ENCODE measurements around the gene RPL35A.

Gene RPL35A

DNA sequence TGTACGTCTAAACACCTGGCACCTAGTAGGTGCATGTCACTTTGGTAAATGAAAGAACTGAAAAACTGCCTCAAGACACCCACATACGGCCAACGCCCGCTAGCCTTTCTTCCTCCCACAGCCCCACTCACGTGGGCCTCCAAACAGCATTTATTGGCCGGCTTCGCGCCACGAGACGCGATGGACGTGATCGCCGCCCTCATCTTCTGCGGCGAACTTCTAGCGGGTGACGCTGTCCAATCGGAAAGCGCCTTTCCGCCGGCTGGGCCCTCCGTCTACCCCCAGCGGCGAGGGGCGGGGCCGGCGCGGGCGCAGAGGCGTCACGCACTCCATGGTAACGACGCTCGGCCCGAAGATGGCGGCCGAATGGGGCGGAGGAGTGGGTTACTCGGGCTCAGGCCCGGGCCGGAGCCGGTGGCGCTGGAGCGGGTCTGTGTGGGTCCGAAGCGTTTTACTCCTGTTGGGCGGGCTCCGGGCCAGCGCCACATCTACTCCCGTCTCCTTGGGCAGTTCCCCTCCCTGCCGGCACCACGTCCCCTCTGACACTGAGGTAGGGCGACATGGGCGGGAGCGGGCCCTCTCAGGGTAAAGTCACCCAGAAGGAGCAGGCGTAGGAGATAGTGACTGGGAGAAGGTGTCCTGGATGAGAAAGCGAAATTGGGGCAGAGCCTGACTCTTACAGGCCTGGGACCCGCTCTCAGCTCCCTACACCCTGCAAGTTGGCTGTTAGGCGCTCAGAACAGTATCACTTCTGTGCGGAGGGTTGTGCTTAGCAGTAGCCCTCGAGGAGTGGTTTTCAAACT, 10.1 kb downstream of the RPL35A start, which contains the start of gene LMLN:
Gene LMLN (plus strand): TSS at position 327 of the 803 bp plus-strand sequence. CDS start 29 bp downstream, at position 356.
- peak; percentile 91 for ATAC-seq
- no peak for TF ChIP-seq ZFP30 (CRISPR knock-in tag; IDR thresholded peaks at IDR 0.05)
- no peak for TF ChIP-seq BACH2 (CRISPR knock-in tag; IDR thresholded peaks at IDR 0.05; ENCODE audit: borderline replicate concordance)
- TF ChIP-seq OSR1 (CRISPR knock-in tag; IDR thresholded peaks at IDR 0.05): no peak
- TF ChIP-seq ISL1 (CRISPR knock-in tag; IDR thresholded peaks at IDR 0.05): no peak
- TF ChIP-seq ZNF70 (CRISPR knock-in tag; IDR thresholded peaks at IDR 0.05): no peak
- TF ChIP-seq ZC3H10 (CRISPR knock-in tag; IDR thresholded peaks at IDR 0.05): no peak
- TF ChIP-seq, protein P1, sequence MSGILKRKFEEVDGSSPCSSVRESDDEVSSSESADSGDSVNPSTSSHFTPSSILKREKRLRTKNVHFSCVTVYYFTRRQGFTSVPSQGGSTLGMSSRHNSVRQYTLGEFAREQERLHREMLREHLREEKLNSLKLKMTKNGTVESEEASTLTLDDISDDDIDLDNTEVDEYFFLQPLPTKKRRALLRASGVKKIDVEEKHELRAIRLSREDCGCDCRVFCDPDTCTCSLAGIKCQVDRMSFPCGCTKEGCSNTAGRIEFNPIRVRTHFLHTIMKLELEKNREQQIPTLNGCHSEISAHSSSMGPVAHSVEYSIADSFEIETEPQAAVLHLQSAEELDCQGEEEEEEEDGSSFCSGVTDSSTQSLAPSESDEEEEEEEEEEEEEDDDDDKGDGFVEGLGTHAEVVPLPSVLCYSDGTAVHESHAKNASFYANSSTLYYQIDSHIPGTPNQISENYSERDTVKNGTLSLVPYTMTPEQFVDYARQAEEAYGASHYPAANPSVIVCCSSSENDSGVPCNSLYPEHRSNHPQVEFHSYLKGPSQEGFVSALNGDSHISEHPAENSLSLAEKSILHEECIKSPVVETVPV (CRISPR knock-in tag; IDR thresholded peaks at IDR 0.05): no peak
- no peak for TF ChIP-seq CSDC2 (CRISPR knock-in tag; IDR thresholded peaks at IDR 0.05)
- TF ChIP-seq, protein P2, sequence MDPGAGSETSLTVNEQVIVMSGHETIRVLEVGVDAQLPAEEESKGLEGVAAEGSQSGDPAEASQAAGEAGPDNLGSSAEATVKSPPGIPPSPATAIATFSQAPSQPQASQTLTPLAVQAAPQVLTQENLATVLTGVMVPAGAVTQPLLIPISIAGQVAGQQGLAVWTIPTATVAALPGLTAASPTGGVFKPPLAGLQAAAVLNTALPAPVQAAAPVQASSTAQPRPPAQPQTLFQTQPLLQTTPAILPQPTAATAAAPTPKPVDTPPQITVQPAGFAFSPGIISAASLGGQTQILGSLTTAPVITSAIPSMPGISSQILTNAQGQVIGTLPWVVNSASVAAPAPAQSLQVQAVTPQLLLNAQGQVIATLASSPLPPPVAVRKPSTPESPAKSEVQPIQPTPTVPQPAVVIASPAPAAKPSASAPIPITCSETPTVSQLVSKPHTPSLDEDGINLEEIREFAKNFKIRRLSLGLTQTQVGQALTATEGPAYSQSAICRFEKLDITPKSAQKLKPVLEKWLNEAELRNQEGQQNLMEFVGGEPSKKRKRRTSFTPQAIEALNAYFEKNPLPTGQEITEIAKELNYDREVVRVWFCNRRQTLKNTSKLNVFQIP (CRISPR knock-in tag; IDR thresholded peaks at IDR 0.05; ENCODE audit: borderline replicate concordance, low read depth): no peak
- no peak for TF ChIP-seq ESRRG (CRISPR knock-in tag; IDR thresholded peaks at IDR 0.05)
- TF ChIP-seq GLIS3 (CRISPR knock-in tag; IDR thresholded peaks at IDR 0.05): no peak
- TF ChIP-seq TOX (CRISPR knock-in tag; IDR thresholded peaks at IDR 0.05; ENCODE audit: borderline replicate concordance): no peak
- no peak for TF ChIP-seq ZNF565 (CRISPR knock-in tag; conservative IDR thresholded peaks at IDR 0.05; ENCODE audit: low read depth)

DNA sequence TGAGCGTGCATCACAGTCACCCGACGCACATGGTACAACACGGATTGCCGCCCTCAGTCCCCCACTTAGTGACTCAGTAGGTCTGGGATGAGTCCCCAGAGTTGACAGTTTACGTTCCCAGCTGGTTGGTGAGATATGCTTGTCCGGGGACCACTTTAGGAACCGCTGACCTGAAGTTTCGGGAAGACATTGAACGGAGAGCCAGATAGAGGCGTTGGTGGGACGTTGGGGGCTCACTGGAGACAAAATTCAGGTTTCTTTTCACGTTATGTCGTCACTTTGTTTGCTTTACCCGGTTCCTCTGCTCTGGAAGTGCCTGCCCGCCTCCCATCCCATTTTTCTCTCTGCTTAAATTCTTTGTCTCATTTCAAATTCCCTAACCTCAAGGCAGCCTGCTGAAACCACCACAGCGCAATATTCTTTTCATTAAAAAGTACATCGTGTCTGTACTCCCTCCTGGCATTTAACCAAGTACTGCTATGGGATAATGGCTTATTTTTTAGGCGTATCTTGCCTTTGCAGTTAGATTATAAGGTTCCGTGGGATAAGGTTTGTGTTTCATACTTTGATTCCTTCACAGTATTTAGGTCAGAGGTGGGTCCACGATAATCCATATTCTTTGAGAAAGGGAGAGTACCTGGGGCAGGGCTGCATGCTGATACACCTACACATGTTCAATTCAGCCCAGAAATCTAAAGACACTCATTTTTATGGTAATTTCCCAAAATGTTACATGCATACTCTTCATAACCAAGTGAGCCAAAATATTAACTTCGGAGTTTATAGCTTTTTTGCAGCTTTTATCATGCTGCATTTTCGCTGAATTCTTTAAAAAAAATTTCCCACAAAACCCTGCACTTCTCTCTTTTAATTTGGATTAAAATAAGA, 10.9 kb downstream of the RPL35A start:
- ATAC-seq: 0 out of 3 replicates have a peak, but pooled peaks have one; percentile 0
- TF ChIP-seq ZC3H10 (CRISPR knock-in tag; IDR thresholded peaks at IDR 0.05) (no peak), TOX (CRISPR knock-in tag; IDR thresholded peaks at IDR 0.05; ENCODE audit: borderline replicate concordance) (no peak), ZNF8 (CRISPR knock-in tag; IDR thresholded peaks at IDR 0.05) (no peak), RARB (CRISPR knock-in tag; IDR thresholded peaks at IDR 0.05) (no peak), ISL1 (CRISPR knock-in tag; IDR thresholded peaks at IDR 0.05) (no peak), PPARA (CRISPR knock-in tag; IDR thresholded peaks at IDR 0.05; ENCODE audit: borderline replicate concordance) (no peak), CSDC2 (CRISPR knock-in tag; IDR thresholded peaks at IDR 0.05) (no peak), ZNF70 (CRISPR knock-in tag; IDR thresholded peaks at IDR 0.05) (no peak), BACH2 (CRISPR knock-in tag; IDR thresholded peaks at IDR 0.05; ENCODE audit: borderline replicate concordance) (no peak), ZFP3 (CRISPR knock-in tag; IDR thresholded peaks at IDR 0.05) (no peak), ESRRG (CRISPR knock-in tag; IDR thresholded peaks at IDR 0.05) (no peak), ZNF565 (CRISPR knock-in tag; conservative IDR thresholded peaks at IDR 0.05; ENCODE audit: low read depth) (no peak), ARNTL (CRISPR knock-in tag; IDR thresholded peaks at IDR 0.05; ENCODE audit: borderline replicate concordance, low read depth) (no peak), OSR1 (CRISPR knock-in tag; IDR thresholded peaks at IDR 0.05) (no peak)
- TF ChIP-seq, protein P3, sequence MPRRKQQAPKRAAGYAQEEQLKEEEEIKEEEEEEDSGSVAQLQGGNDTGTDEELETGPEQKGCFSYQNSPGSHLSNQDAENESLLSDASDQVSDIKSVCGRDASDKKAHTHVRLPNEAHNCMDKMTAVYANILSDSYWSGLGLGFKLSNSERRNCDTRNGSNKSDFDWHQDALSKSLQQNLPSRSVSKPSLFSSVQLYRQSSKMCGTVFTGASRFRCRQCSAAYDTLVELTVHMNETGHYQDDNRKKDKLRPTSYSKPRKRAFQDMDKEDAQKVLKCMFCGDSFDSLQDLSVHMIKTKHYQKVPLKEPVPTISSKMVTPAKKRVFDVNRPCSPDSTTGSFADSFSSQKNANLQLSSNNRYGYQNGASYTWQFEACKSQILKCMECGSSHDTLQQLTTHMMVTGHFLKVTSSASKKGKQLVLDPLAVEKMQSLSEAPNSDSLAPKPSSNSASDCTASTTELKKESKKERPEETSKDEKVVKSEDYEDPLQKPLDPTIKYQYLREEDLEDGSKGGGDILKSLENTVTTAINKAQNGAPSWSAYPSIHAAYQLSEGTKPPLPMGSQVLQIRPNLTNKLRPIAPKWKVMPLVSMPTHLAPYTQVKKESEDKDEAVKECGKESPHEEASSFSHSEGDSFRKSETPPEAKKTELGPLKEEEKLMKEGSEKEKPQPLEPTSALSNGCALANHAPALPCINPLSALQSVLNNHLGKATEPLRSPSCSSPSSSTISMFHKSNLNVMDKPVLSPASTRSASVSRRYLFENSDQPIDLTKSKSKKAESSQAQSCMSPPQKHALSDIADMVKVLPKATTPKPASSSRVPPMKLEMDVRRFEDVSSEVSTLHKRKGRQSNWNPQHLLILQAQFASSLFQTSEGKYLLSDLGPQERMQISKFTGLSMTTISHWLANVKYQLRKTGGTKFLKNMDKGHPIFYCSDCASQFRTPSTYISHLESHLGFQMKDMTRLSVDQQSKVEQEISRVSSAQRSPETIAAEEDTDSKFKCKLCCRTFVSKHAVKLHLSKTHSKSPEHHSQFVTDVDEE (CRISPR knock-in tag; IDR thresholded peaks at IDR 0.05): no peak
- TF ChIP-seq, protein P4, sequence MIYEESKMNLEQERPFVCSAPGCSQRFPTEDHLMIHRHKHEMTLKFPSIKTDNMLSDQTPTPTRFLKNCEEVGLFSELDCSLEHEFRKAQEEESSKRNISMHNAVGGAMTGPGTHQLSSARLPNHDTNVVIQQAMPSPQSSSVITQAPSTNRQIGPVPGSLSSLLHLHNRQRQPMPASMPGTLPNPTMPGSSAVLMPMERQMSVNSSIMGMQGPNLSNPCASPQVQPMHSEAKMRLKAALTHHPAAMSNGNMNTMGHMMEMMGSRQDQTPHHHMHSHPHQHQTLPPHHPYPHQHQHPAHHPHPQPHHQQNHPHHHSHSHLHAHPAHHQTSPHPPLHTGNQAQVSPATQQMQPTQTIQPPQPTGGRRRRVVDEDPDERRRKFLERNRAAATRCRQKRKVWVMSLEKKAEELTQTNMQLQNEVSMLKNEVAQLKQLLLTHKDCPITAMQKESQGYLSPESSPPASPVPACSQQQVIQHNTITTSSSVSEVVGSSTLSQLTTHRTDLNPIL (CRISPR knock-in tag; IDR thresholded peaks at IDR 0.05; ENCODE audit: low read depth): no peak
- TF ChIP-seq, protein P2 (CRISPR knock-in tag; IDR thresholded peaks at IDR 0.05; ENCODE audit: borderline replicate concordance, low read depth): no peak

Measured in SK-N-SH treated with all-trans-retinoic acid at 6 μM for 48 hours (cell line).